HEK293 (cell line): ENCODE measurements around the gene BICC1.

ENCODE experiments used
- ZNF112 ChIP-seq: fragments of 450-650 bp; formaldehyde crosslinking; IDR thresholded peaks from 2 replicates; pipeline ENCODE4 v1.5.0; 2017; ENCODE audit warnings: missing biosample characterization, missing genetic modification characterization
- ZNF610 ChIP-seq: fragments of 450-650 bp; formaldehyde crosslinking; IDR thresholded peaks from 2 replicates; pipeline ENCODE4 v1.5.1; 2016; ENCODE audit warnings: missing biosample characterization, missing genetic modification characterization, borderline replicate concordance
- TF ChIP-seq, protein P1 (sequence below): fragments of 450-650 bp; formaldehyde crosslinking; IDR thresholded peaks from 2 replicates; pipeline ENCODE4 v1.5.1; 2016; ENCODE audit warnings: missing biosample characterization, missing genetic modification characterization
- TF ChIP-seq, protein P2 (sequence below): sonication (generic); formaldehyde crosslinking; IDR thresholded peaks from 2 replicates; pipeline ENCODE4 v1.8.1; 2022; ENCODE audit warnings: mild to moderate bottlenecking, moderate library complexity, missing genetic modification reagents

DNA sequence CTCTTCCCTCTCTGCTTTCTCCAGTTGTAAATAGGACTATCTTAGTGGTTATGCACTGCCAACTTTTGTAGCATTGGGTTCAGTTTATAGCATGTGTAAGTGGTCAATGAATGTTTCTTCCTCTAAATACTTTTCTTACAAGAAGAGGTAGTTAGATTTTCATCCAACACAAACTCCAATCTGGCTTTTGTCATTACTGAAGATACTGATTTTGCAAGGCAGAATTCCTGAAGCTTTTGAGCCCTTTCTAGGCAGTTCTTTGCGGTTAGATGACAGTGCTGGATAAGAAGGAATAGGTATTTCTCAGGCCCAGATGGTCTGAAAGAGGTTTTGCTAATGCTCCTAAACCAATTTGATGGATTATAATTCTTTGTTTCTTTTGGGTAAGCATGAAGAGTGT is 60.5 kb downstream of the BICC1 start:
- TF ChIP-seq, protein P1, sequence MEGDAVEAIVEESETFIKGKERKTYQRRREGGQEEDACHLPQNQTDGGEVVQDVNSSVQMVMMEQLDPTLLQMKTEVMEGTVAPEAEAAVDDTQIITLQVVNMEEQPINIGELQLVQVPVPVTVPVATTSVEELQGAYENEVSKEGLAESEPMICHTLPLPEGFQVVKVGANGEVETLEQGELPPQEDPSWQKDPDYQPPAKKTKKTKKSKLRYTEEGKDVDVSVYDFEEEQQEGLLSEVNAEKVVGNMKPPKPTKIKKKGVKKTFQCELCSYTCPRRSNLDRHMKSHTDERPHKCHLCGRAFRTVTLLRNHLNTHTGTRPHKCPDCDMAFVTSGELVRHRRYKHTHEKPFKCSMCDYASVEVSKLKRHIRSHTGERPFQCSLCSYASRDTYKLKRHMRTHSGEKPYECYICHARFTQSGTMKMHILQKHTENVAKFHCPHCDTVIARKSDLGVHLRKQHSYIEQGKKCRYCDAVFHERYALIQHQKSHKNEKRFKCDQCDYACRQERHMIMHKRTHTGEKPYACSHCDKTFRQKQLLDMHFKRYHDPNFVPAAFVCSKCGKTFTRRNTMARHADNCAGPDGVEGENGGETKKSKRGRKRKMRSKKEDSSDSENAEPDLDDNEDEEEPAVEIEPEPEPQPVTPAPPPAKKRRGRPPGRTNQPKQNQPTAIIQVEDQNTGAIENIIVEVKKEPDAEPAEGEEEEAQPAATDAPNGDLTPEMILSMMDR, result no peak
- TF ChIP-seq ZNF610 (tag by site-specific recombination) (no peak), ZNF112 (no peak)
- TF ChIP-seq, protein P2, sequence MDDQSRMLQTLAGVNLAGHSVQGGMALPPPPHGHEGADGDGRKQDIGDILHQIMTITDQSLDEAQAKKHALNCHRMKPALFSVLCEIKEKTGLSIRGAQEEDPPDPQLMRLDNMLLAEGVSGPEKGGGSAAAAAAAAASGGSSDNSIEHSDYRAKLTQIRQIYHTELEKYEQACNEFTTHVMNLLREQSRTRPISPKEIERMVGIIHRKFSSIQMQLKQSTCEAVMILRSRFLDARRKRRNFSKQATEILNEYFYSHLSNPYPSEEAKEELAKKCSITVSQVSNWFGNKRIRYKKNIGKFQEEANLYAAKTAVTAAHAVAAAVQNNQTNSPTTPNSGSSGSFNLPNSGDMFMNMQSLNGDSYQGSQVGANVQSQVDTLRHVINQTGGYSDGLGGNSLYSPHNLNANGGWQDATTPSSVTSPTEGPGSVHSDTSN (CRISPR knock-in tag), result no peak
